ENCODE data around the gene RARB.

The RARB gene

DNA sequence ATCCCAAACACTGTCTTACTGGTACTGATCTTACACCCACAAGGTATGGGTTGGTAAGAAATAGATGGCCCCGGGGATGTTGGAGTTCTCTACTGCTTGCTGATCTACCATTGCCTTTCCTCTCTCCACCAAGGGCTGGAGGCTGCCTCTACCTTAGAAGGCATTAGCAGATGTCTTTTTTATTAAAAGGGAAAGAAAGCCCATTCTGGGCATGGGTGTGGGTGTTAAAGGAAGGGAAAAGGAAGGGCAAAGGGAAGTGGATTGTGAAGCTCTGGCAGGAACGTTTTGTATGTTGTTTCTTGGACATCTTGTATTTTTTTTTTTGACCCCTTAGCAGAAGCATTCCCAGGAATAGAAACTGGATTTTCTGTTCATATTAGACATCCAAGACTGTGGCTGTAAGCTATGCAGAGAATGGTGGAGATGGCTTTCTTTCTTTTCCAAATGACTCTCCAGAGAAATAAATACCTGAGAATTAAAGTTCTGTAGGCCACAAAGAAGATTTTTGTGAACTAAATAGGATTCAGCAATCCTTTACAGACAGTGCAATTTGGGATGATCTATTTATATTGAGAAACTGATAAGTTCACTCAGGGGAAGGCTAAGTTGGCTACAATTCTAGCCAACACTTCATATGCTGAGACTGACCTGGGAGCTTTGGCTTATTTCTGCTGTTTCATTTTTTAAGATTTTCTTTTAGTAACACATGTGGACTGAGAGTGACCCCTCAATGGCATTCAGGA is 127.8 kb downstream of the RARB start:
- H3K4me3 ChIP-seq (ENCODE audit: low read depth, low read length) = no peak overlapping the region
- H3K79me2 ChIP-seq = no peaks in the 10 kb centered on the region
- TF ChIP-seq, protein P1, sequence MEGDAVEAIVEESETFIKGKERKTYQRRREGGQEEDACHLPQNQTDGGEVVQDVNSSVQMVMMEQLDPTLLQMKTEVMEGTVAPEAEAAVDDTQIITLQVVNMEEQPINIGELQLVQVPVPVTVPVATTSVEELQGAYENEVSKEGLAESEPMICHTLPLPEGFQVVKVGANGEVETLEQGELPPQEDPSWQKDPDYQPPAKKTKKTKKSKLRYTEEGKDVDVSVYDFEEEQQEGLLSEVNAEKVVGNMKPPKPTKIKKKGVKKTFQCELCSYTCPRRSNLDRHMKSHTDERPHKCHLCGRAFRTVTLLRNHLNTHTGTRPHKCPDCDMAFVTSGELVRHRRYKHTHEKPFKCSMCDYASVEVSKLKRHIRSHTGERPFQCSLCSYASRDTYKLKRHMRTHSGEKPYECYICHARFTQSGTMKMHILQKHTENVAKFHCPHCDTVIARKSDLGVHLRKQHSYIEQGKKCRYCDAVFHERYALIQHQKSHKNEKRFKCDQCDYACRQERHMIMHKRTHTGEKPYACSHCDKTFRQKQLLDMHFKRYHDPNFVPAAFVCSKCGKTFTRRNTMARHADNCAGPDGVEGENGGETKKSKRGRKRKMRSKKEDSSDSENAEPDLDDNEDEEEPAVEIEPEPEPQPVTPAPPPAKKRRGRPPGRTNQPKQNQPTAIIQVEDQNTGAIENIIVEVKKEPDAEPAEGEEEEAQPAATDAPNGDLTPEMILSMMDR (IDR thresholded peaks at IDR 0.05) = no peak
- H2AFZ ChIP-seq = no peak overlapping the region
- H3K4me2 ChIP-seq (ENCODE audit: low read length) = no peak overlapping the region
- H3K4me1 ChIP-seq = no peaks in the 10 kb centered on the region
- H3K36me3 ChIP-seq (ENCODE audit: control insufficient read depth, insufficient read depth, low read length) = no peaks in the 10 kb centered on the region
- H3K9me3 ChIP-seq (ENCODE audit: control insufficient read depth, low read length) = no peaks in the 10 kb centered on the region
- H3K27ac ChIP-seq = peak overlapping the region; percentile 24
- no peaks in the 10 kb centered on the region for H3K27me3 ChIP-seq (ENCODE audit: control insufficient read depth, insufficient read depth, low read length)
- H3K9ac ChIP-seq = no peak overlapping the region

DNA sequence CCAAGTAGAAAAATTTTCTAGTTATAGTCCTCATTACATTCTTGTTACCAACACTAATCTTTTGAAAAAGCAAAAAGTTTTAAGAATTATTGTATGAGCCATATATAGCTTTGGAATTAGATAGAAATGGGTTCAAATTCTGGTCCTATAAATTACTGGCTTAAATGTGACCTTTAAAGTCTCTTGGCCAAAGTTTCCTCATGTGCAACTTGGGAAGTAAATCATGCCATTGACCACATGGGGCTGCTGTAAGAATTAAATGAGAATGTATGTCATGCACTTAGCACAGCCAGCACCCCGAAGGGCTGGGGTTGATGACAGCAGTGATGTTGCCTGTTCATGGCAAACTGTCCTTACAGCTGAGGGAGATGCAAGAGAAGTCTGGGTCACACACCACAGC is 128.4 kb downstream of the RARB start:
- no peak overlapping the region for H3K9ac ChIP-seq
- no peaks in the 10 kb centered on the region for H3K27me3 ChIP-seq (ENCODE audit: control insufficient read depth, insufficient read depth, low read length)
- no peaks in the 10 kb centered on the region for H3K79me2 ChIP-seq
- H3K36me3 ChIP-seq (ENCODE audit: control insufficient read depth, insufficient read depth, low read length) = no peaks in the 10 kb centered on the region
- H3K27ac ChIP-seq = peak overlapping the region; percentile 24
- no peak overlapping the region for H2AFZ ChIP-seq
- no peaks in the 10 kb centered on the region for H3K9me3 ChIP-seq (ENCODE audit: control insufficient read depth, low read length)
- TF ChIP-seq, protein P1 (IDR thresholded peaks at IDR 0.05) = no peak
- no peak overlapping the region for H3K4me2 ChIP-seq (ENCODE audit: low read length)
- H3K4me1 ChIP-seq = no peaks in the 10 kb centered on the region
- no peak overlapping the region for H3K4me3 ChIP-seq (ENCODE audit: low read depth, low read length)

DNA sequence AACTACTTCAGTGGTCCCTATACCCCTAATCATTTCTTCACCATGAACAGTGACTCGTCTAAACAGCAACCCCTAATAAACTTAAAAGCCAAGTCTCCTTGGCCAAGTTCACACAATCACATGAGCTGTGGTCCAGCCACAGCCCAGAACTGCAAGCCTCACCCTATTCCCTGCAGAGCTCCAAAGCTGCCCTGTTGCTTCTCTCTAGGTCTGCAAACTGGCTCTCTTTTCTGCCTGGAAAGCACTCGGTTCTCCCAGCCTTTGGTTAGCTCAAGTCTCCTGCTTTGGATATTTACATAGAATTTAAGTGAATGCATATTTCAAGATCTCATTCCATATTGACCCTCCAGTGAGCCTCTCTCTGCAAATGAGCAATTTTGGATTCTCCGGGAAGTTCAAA is 129.6 kb downstream of the RARB start:
- Histone ChIP-seq H3K27me3 (ENCODE audit: control insufficient read depth, insufficient read depth, low read length) (no peaks in the 10 kb centered on the region), H2AFZ (no peak overlapping the region), H3K4me2 (ENCODE audit: low read length) (no peak overlapping the region), H3K4me3 (ENCODE audit: low read depth, low read length) (no peak overlapping the region), H3K9me3 (ENCODE audit: control insufficient read depth, low read length) (no peaks in the 10 kb centered on the region), H3K79me2 (no peaks in the 10 kb centered on the region), H3K27ac (no peak overlapping the region), H3K36me3 (ENCODE audit: control insufficient read depth, insufficient read depth, low read length) (no peaks in the 10 kb centered on the region), H3K9ac (no peak overlapping the region), H3K4me1 (no peaks in the 10 kb centered on the region)
- TF ChIP-seq, protein P1 (IDR thresholded peaks at IDR 0.05) = no peak

DNA sequence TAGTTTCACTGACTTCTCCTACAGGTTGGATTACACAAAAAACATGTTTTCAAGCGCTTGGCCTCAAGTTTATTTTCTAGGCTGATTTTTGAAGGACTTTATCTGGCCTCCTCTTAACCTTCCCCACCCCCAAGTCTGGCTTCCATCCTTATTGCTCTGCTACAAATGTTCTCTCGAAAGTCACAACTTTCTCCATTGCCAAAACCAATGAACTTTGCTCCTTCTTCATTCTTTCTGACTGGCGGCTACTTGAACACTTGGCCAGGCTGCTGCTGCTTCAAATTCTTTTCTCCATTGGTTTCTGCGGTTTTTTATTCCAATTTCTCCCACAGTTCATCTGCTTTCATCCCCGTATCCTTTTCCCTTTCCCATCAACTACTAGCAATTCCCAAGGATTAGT is 130.1 kb downstream of the RARB start:
- Histone ChIP-seq H3K4me3 (ENCODE audit: low read depth, low read length) (no peak overlapping the region), H3K27ac (no peak overlapping the region), H3K79me2 (no peaks in the 10 kb centered on the region), H2AFZ (no peak overlapping the region), H3K9me3 (ENCODE audit: control insufficient read depth, low read length) (no peaks in the 10 kb centered on the region), H3K9ac (no peak overlapping the region), H3K36me3 (ENCODE audit: control insufficient read depth, insufficient read depth, low read length) (no peaks in the 10 kb centered on the region), H3K27me3 (ENCODE audit: control insufficient read depth, insufficient read depth, low read length) (no peaks in the 10 kb centered on the region), H3K4me2 (ENCODE audit: low read length) (no peak overlapping the region), H3K4me1 (no peaks in the 10 kb centered on the region)
- TF ChIP-seq, protein P1 (IDR thresholded peaks at IDR 0.05) = no peak

DNA sequence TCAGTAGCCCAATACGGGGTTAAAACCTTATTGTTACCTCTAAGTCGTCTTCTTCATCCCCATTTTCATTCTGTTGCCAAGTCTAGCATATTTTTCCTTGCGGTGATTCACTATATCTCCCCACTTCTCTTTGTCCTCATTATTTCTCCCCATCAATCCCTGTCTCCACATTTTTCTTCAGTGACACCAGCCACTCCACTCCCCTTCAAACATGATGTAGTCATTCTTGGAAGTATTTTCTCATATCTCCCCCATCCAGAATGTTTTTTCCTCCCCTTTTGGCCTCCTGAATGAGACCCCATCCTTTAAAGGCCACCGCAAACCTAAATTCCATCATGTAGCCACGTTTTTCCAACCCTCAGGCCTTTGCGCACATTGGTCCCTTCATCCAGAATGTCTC is 130.7 kb downstream of the RARB start:
- no peak overlapping the region for H3K27ac ChIP-seq
- no peaks in the 10 kb centered on the region for H3K36me3 ChIP-seq (ENCODE audit: control insufficient read depth, insufficient read depth, low read length)
- H3K27me3 ChIP-seq (ENCODE audit: control insufficient read depth, insufficient read depth, low read length) = no peaks in the 10 kb centered on the region
- no peak overlapping the region for H2AFZ ChIP-seq
- H3K9me3 ChIP-seq (ENCODE audit: control insufficient read depth, low read length) = no peaks in the 10 kb centered on the region
- H3K4me1 ChIP-seq = no peaks in the 10 kb centered on the region
- TF ChIP-seq, protein P1 (IDR thresholded peaks at IDR 0.05) = no peak
- no peak overlapping the region for H3K9ac ChIP-seq
- H3K4me2 ChIP-seq (ENCODE audit: low read length) = no peak overlapping the region
- H3K4me3 ChIP-seq (ENCODE audit: low read depth, low read length) = no peak overlapping the region
- H3K79me2 ChIP-seq = no peaks in the 10 kb centered on the region
